ENCODE results near the gene FXR2. TPM values are rescaled to one million over a fixed set of nuclear protein-coding genes. Genes with fewer than 3 reads are reported as not detected.

The FXR2 gene
- total RNA-seq, 1 experiment from 2014 or later = 49.7 TPM

DNA sequence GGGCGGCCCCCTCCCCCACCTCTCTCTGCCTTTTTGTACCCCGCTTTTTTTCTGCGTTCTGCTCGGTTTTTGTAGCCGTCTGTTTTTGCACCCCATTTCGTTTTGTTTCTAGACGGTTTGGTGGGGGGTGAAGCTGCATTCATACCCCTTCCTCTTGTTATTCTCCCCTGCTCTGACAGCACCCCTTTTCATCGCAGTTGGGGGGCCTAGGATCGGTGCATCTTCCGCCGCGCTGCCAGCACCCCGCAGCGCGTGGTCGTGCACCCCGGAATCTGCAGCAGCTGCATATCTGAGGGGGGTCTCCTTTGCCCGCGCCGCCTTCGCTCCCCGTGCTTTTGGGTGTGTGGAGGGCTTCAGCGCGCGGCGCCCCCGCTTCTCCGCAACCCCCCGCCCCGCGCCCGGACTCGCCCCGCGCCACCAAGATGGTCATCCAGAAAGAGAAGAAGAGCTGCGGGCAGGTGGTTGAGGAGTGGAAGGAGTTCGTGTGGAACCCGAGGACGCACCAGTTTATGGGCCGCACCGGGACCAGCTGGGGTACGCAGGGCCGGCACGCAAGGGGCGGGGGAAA, 36.5 kb upstream of the FXR2 start:
- Histone ChIP-seq H3K4me3 (replicated peaks in 1 of 2; ENCODE audit: low read depth in 1 of 2, low read length in 2 of 2) (no peak overlapping the region), H3K27me3 (ENCODE audit: insufficient read depth, low read length) (no peaks in the 10 kb centered on the region; the same call in 1 of the 2 replicates), H3K9me2 (ENCODE audit: insufficient read depth) (no peaks in the 10 kb centered on the region), H3K9ac (ENCODE audit: low read length) (no peak overlapping the region), H3K36me3 (ENCODE audit: control insufficient read depth in 1 of 2, insufficient read depth in 2 of 2, low read length in 2 of 2) (no peaks in the 10 kb centered on the region), H2AFZ (ENCODE audit: low read depth, low read length, poor library complexity, severe bottlenecking) (no peak overlapping the region), H4K20me1 (ENCODE audit: insufficient read depth) (no peaks in the 10 kb centered on the region), H3K79me2 (ENCODE audit: insufficient read depth, low read length) (no peaks in the 10 kb centered on the region), H3K4me1 (ENCODE audit: control insufficient read depth in 1 of 2, insufficient read depth in 2 of 2, low read length in 2 of 2) (no peaks in the 10 kb centered on the region), H3K9me3 (ENCODE audit: control insufficient read depth in 1 of 2, insufficient read depth in 1 of 2, low read depth in 1 of 2, low read length in 2 of 2) (no peaks in the 10 kb centered on the region), H3K27ac (ENCODE audit: low read depth, low read length) (no peak overlapping the region), H3K4me2 (ENCODE audit: low read length) (no peak overlapping the region)
- ChIA-PET RAD21 (ENCODE audit: low non-redundant PET in 1 of 2, low total read pairs in 2 of 2, uncharacterized antibody in 2 of 2, unreplicated experiment in 2 of 2) (no interaction called here), POLR2A (no interaction called here), CTCF (no interaction called here)
- DNase-seq (ENCODE audit: low read depth, low spot score) (no peak), ATAC-seq (no peak)
- TF ChIP-seq, protein P1, sequence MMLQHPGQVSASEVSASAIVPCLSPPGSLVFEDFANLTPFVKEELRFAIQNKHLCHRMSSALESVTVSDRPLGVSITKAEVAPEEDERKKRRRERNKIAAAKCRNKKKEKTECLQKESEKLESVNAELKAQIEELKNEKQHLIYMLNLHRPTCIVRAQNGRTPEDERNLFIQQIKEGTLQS (IDR thresholded peaks at IDR 0.05) = no peak
- no peak for TF ChIP-seq SP1 (IDR thresholded peaks at IDR 0.05; ENCODE audit: low read depth)
- TF ChIP-seq EZH2phosphoT487 (IDR thresholded peaks at IDR 0.05; ENCODE audit: borderline replicate concordance) = no peak
- TF ChIP-seq POLR2A (IDR thresholded peaks at IDR 0.05; ENCODE audit: borderline replicate concordance, extremely low read depth, insufficient read depth, insufficient read length) = no peak
- TF ChIP-seq ZNF274 (IDR thresholded peaks at IDR 0.05; ENCODE audit: low read depth, low read length) = no peak
- TF ChIP-seq, protein P2, sequence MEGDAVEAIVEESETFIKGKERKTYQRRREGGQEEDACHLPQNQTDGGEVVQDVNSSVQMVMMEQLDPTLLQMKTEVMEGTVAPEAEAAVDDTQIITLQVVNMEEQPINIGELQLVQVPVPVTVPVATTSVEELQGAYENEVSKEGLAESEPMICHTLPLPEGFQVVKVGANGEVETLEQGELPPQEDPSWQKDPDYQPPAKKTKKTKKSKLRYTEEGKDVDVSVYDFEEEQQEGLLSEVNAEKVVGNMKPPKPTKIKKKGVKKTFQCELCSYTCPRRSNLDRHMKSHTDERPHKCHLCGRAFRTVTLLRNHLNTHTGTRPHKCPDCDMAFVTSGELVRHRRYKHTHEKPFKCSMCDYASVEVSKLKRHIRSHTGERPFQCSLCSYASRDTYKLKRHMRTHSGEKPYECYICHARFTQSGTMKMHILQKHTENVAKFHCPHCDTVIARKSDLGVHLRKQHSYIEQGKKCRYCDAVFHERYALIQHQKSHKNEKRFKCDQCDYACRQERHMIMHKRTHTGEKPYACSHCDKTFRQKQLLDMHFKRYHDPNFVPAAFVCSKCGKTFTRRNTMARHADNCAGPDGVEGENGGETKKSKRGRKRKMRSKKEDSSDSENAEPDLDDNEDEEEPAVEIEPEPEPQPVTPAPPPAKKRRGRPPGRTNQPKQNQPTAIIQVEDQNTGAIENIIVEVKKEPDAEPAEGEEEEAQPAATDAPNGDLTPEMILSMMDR (IDR thresholded peaks at IDR 0.05 in 2 of 3, conservative IDR thresholded peaks at IDR 0.05 in 1 of 3; ENCODE audit: borderline replicate concordance in 1 of 3, insufficient read depth in 1 of 3, low read depth in 2 of 3, low read length in 2 of 3) = no peak
- no peak for TF ChIP-seq TCF7L2 (IDR thresholded peaks at IDR 0.05; ENCODE audit: borderline replicate concordance, extremely low read depth, insufficient read depth, insufficient read length)
- no peak for TF ChIP-seq ZFX (IDR thresholded peaks at IDR 0.05)
- no peak for TF ChIP-seq FOSL1 (IDR thresholded peaks at IDR 0.05; ENCODE audit: low read depth)
- TF ChIP-seq, protein P3, sequence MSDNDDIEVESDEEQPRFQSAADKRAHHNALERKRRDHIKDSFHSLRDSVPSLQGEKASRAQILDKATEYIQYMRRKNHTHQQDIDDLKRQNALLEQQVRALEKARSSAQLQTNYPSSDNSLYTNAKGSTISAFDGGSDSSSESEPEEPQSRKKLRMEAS (IDR thresholded peaks at IDR 0.05) = no peak
- no peak for TF ChIP-seq SRF (IDR thresholded peaks at IDR 0.05; ENCODE audit: low read depth)
- TF ChIP-seq EZH2 (IDR thresholded peaks at IDR 0.05) = no peak
- TF ChIP-seq ELF1 (IDR thresholded peaks at IDR 0.05; ENCODE audit: borderline replicate concordance, low read depth) = no peak
- no peak for TF ChIP-seq CBX3 (IDR thresholded peaks at IDR 0.05; ENCODE audit: low read depth)
- no TSS peak for BruUV-seq (replicated peaks)
- intact Hi-C loops (cut with micrococcal nuclease) = no loop called here
